MM.1S (cell line): ENCODE data around the gene CASP7.

Experiments
- DNase-seq: peaks from one replicate; pipeline ENCODE4 v3.0.0-alpha.2; 2015
- H2AFZ ChIP-seq: fragments of 300-600 bp; sonication (generic); 2 replicates; pipeline ENCODE4 v1.6.0; 2016; ENCODE audit warnings: antibody characterized with exemption, low read length
- H3F3A ChIP-seq: fragments of 300-600 bp; sonication (generic); 2 replicates; pipeline ENCODE4 v1.6.1; 2016; ENCODE audit warnings: mild to moderate bottlenecking, antibody characterized with exemption, low read length, moderate library complexity, mixed read lengths; ENCODE audit not compliant: insufficient read depth
- H3K27ac ChIP-seq: fragments of 300-600 bp; sonication (generic); 2 replicates; pipeline ENCODE4 v1.5.1; 2016; ENCODE audit warnings: mild to moderate bottlenecking, low read length
- H3K27me3 ChIP-seq: fragments of 300-600 bp; sonication (generic); replicated peaks from 2 replicates; pipeline ENCODE4 v1.6.0; 2016; ENCODE audit warnings: low read length; ENCODE audit not compliant: insufficient read depth
- H3K36me3 ChIP-seq: fragments of 300-600 bp; sonication (generic); replicated peaks from 2 replicates; pipeline ENCODE4 v1.6.1; 2016; ENCODE audit warnings: mild to moderate bottlenecking, low read length, mixed read lengths; ENCODE audit not compliant: insufficient read depth
- H3K4me1 ChIP-seq: fragments of 300-600 bp; sonication (generic); 2 replicates; pipeline ENCODE4 v1.6.1; 2016; ENCODE audit warnings: low read length, mixed read lengths
- H3K4me2 ChIP-seq: fragments of 300-600 bp; sonication (generic); 2 replicates; pipeline ENCODE4 v1.6.0; 2016; ENCODE audit warnings: low read depth, low read length
- H3K4me3 ChIP-seq: fragments of 300-600 bp; sonication (generic); 2 replicates; pipeline ENCODE4 v1.5.1; 2016; ENCODE audit warnings: low read length, mixed read lengths
- H3K79me2 ChIP-seq: fragments of 300-600 bp; sonication (generic); 2 replicates; pipeline ENCODE4 v1.6.1; 2016; ENCODE audit warnings: mixed run types, low read length, mixed read lengths
- H3K9ac ChIP-seq: fragments of 300-600 bp; sonication (generic); 2 replicates; pipeline ENCODE4 v1.6.1; 2016; ENCODE audit warnings: low read length, mixed read lengths
- H3K9me2 ChIP-seq: fragments of 300-600 bp; sonication (generic); replicated peaks from 2 replicates; pipeline ENCODE4 v1.6.1; 2016; ENCODE audit warnings: mild to moderate bottlenecking, low read length, mixed read lengths; ENCODE audit not compliant: insufficient read depth
- H3K9me3 ChIP-seq: fragments of 300-600 bp; sonication (generic); replicated peaks from 2 replicates; pipeline ENCODE4 v1.6.1; 2016; ENCODE audit warnings: mild to moderate bottlenecking, low read length, mixed read lengths; ENCODE audit not compliant: insufficient read depth
- H4K20me1 ChIP-seq: fragments of 300-600 bp; sonication (generic); 2 replicates; pipeline ENCODE4 v1.6.1; 2016; ENCODE audit warnings: mild to moderate bottlenecking, low read length, moderate library complexity, mixed read lengths; ENCODE audit not compliant: insufficient read depth
- EZH2 ChIP-seq: fragments of 300-600 bp; sonication (generic); optimal IDR thresholded peaks from 2 replicates; pipeline ENCODE3; 2017; ENCODE audit warnings: low read depth, mild to moderate bottlenecking, antibody characterized with exemption, low read length, mixed read lengths
- EZH2phosphoT487 ChIP-seq: fragments of 300-600 bp; sonication (generic); IDR thresholded peaks from 2 replicates; pipeline ENCODE4 v1.6.1; 2018; ENCODE audit warnings: antibody characterized with exemption, low read length
- TF ChIP-seq, protein P1 (sequence below): fragments of 300-600 bp; sonication (generic); IDR thresholded peaks from 2 replicates; pipeline ENCODE4 v1.5.1; 2016; ENCODE audit warnings: antibody characterized with exemption, low read length, mixed read lengths

The CASP7 gene

DNA sequence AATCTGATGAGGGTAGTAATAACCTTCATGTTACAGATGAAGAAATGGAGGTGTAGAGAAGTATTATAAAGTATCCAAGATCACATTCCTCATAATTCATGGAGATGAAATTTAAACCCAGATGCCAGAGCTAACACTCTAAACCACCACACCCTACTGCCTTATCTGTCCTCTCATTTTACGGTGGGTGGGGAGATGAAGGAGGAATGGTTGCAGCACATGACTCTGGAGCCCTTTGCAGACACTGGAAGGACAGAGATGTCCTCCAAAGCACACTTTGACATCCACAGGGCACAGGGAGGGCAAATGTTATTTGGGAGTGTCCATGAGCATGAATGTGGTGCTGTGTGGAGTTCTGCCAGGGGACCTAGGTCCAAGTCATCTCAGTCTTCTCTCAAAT, 72.8 kb downstream of the CASP7 start:
- no peak for DNase-seq
- Histone ChIP-seq H3K4me3 (no peak overlapping the region), H3K36me3 (no peaks in the 10 kb centered on the region), H3K79me2 (no peaks in the 10 kb centered on the region), H3K4me1 (no peaks in the 10 kb centered on the region), H2AFZ (no peak overlapping the region), H3K27me3 (no peaks in the 10 kb centered on the region), H3K27ac (no peak overlapping the region), H3K4me2 (no peak overlapping the region), H3F3A (no peaks in the 10 kb centered on the region), H3K9ac (no peak overlapping the region), H4K20me1 (no peaks in the 10 kb centered on the region), H3K9me3 (no peaks in the 10 kb centered on the region), H3K9me2 (no peaks in the 10 kb centered on the region)
- TF ChIP-seq EZH2 (no peak), EZH2phosphoT487 (no peak)
- TF ChIP-seq, protein P1, sequence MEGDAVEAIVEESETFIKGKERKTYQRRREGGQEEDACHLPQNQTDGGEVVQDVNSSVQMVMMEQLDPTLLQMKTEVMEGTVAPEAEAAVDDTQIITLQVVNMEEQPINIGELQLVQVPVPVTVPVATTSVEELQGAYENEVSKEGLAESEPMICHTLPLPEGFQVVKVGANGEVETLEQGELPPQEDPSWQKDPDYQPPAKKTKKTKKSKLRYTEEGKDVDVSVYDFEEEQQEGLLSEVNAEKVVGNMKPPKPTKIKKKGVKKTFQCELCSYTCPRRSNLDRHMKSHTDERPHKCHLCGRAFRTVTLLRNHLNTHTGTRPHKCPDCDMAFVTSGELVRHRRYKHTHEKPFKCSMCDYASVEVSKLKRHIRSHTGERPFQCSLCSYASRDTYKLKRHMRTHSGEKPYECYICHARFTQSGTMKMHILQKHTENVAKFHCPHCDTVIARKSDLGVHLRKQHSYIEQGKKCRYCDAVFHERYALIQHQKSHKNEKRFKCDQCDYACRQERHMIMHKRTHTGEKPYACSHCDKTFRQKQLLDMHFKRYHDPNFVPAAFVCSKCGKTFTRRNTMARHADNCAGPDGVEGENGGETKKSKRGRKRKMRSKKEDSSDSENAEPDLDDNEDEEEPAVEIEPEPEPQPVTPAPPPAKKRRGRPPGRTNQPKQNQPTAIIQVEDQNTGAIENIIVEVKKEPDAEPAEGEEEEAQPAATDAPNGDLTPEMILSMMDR, result no peak

DNA sequence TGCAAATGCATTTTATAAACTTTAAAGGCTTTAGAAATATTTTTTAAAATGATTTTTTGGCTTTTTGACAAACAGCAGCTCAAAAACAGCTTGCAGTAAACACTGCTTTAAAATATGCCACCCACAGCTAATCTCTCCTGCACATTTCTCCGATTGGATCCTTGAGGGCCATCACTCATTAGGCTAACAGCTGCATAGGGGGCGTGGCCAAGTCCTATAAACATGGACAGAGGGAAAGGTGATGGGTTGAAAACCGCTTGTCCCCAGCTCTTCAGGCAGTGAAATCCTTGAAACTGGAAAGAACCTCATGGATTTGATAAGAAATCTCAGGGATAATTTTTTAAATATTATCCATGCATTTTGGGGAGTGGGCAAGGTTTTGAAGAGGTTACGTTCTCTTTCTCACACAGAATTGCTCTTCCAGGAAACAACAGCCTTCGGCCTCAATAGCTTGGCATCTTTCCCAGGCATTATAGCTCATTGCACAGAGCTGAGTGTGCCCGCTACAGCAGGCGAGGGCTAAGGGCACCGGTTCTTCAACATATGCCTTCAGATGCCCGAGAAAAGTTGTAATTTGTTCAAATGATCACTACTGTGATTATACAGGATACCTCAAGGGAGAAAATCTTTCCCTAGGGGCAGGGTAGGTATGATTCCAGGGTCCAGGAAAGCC, 73.4 kb downstream of the CASP7 start:
- no peak overlapping the region for H3K9ac ChIP-seq
- H3K27me3 ChIP-seq, result no peaks in the 10 kb centered on the region
- H3F3A ChIP-seq, result no peaks in the 10 kb centered on the region
- H2AFZ ChIP-seq, result no peak overlapping the region
- no peaks in the 10 kb centered on the region for H3K9me2 ChIP-seq
- TF ChIP-seq, protein P1, result no peak
- TF ChIP-seq EZH2, result no peak
- TF ChIP-seq EZH2phosphoT487, result no peak
- no peaks in the 10 kb centered on the region for H3K9me3 ChIP-seq
- H4K20me1 ChIP-seq, result no peaks in the 10 kb centered on the region
- H3K79me2 ChIP-seq, result no peaks in the 10 kb centered on the region
- H3K27ac ChIP-seq, result no peak overlapping the region
- DNase-seq, result no peak
- H3K4me2 ChIP-seq, result no peak overlapping the region
- no peaks in the 10 kb centered on the region for H3K36me3 ChIP-seq
- H3K4me1 ChIP-seq, result no peaks in the 10 kb centered on the region
- H3K4me3 ChIP-seq, result no peak overlapping the region

DNA sequence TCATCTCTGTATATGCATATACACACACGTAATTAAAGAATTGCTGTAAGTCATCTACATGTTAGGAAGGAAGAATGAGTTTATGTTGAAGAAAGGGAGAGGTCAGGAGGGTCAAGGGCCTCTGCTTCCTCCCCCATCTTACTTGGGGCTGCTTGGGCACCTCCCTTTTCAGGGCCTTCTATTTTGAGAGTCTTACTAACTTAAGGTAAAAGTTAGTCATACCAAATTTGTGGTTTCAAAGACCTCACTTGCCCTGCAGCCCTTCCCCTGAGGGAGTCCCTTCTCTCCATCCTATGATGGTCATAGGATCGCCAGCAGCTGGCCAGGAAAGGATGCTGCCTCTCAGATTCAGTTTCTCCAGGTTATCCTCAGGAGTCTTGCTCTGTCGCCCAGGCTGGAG, 74.4 kb downstream of the CASP7 start:
- H3K27ac ChIP-seq, result no peak overlapping the region
- H3K9me3 ChIP-seq, result no peaks in the 10 kb centered on the region
- no peaks in the 10 kb centered on the region for H3F3A ChIP-seq
- no peaks in the 10 kb centered on the region for H3K36me3 ChIP-seq
- no peaks in the 10 kb centered on the region for H3K79me2 ChIP-seq
- H3K27me3 ChIP-seq, result no peaks in the 10 kb centered on the region
- H3K4me1 ChIP-seq, result no peaks in the 10 kb centered on the region
- H4K20me1 ChIP-seq, result no peaks in the 10 kb centered on the region
- TF ChIP-seq EZH2, result no peak
- H2AFZ ChIP-seq, result no peak overlapping the region
- no peak overlapping the region for H3K9ac ChIP-seq
- no peak overlapping the region for H3K4me2 ChIP-seq
- no peaks in the 10 kb centered on the region for H3K9me2 ChIP-seq
- DNase-seq, result no peak
- no peak overlapping the region for H3K4me3 ChIP-seq

DNA sequence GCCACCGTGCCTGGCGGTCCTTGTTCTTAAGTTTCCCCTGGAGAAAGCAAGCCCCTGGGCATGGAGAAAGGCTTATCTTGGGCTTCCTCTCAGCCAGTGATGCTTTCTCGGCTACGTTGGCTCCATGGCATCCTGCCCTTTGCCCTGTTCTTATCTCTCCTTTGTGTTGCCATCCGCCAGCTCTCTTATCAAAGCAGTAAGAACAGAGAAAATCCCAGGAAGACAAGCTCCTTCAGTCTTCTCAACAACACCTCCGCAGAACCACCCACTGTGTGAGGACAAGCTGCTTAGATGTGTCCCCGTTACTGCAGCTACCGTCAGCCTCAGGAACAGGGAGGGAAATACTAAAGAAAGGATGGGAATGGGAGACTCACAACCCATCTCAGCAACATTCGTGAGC, 75.1 kb downstream of the CASP7 start:
- Histone ChIP-seq H4K20me1 (no peaks in the 10 kb centered on the region), H2AFZ (no peak overlapping the region), H3K79me2 (no peaks in the 10 kb centered on the region), H3K9me2 (no peaks in the 10 kb centered on the region), H3K27me3 (no peaks in the 10 kb centered on the region), H3K4me1 (no peaks in the 10 kb centered on the region), H3F3A (no peaks in the 10 kb centered on the region), H3K9ac (no peak overlapping the region), H3K4me2 (no peak overlapping the region), H3K36me3 (no peaks in the 10 kb centered on the region), H3K9me3 (no peaks in the 10 kb centered on the region), H3K27ac (no peak overlapping the region), H3K4me3 (no peak overlapping the region)
- TF ChIP-seq EZH2phosphoT487 (no peak), EZH2 (no peak)
- TF ChIP-seq, protein P1, result no peak
- no peak for DNase-seq
